K562 (cell line): Measurements from ENCODE around the gene RCE1. TPM values are rescaled to one million over a fixed set of nuclear protein-coding genes. Genes with fewer than 3 reads are reported as not detected.

Experiments
- ATAC-seq: fragments of 200-7000 bp; cut with Tn5 transposase; 3 replicates; pipeline ENCODE4 v1.9.1; 2020; ENCODE audit warnings: moderate library complexity
- BruUV-seq: library from RNA; stranded (reverse); fragments of 400-500 nt; replicated peaks from 2 replicates; lab custom pipeline; 2021; lab: Mats Ljungman, UMichigan
- CTCF ChIA-PET: fragments of 300-600 bp; formaldehyde crosslinking; extraction: SDS; loops from one replicate; lab custom pipeline; 2021; ENCODE audit warnings: low intra/inter-chr PET ratio; lab: Yijun Ruan, JAX
- POLR2A ChIA-PET: fragments of 300-600, 350-650 bp; sonication (Branson Sonifier 250); formaldehyde crosslinking; extraction: SDS; loops from one replicate; lab custom pipeline; 2021; ENCODE audit warnings: antibody characterized with exemption, inconsistent platforms; lab: Yijun Ruan, JAX
- DNase-seq, 4 experiments: peaks; one replicate each; pipeline versions ENCODE4 v3.0.0 to v3.0.0-alpha.2; 2011 to 2018; ENCODE audit warnings: low spot score in 3 of 4, mixed read lengths in 3 of 4; ENCODE audit errors: extremely low read depth in 1 of 4
- FAIRE-seq: peaks from 2 replicates; lab custom pipeline; 2011; peaks lifted over from hg19 to GRCh38; lab: Jason Lieb, UNC
- H2AFZ ChIP-seq: 2 replicates; pipeline ENCODE4 v1.6.0; 2011; ENCODE audit warnings: low read depth, low read length, control low read depth, inconsistent platforms
- H3K27ac ChIP-seq: fragments of 200-600 bp; 3 replicates; pipeline ENCODE4 v1.8.0; 2011; ENCODE audit warnings: low read depth, mild to moderate bottlenecking, control low read depth, inconsistent platforms, low read length, moderate library complexity, mixed read lengths; ENCODE audit errors: extremely low read depth
- H3K27me3 ChIP-seq, 2 experiments: fragments of 300-600 bp in 1 of 2; 2 replicates in 1 of 2; 3 replicates in 1 of 2; pipeline versions ENCODE4 v1.6.0 to v1.8.0; 2011; ENCODE audit warnings: inconsistent platforms in 2 of 2, low read length in 2 of 2, mild to moderate bottlenecking in 1 of 2, mixed read lengths in 1 of 2, moderate library complexity in 1 of 2; ENCODE audit not compliant: control insufficient read depth in 2 of 2, insufficient read depth in 2 of 2
- H3K36me3 ChIP-seq: fragments of 300-600 bp; 3 replicates; pipeline ENCODE4 v1.8.0; 2011; ENCODE audit warnings: mild to moderate bottlenecking, low read length, inconsistent platforms; ENCODE audit not compliant: control insufficient read depth, insufficient read depth
- H3K4me1 ChIP-seq, 2 experiments: fragments of 200-600 bp in 1 of 2; replicated peaks in 1 of 2; 2 replicates in 1 of 2; 3 replicates in 1 of 2; pipeline versions ENCODE4 v1.5.1 to v1.8.0; 2011; ENCODE audit warnings: inconsistent platforms in 2 of 2, low read length in 2 of 2, mild to moderate bottlenecking in 1 of 2, mixed read lengths in 1 of 2, moderate library complexity in 1 of 2; ENCODE audit not compliant: control insufficient read depth in 2 of 2, insufficient read depth in 2 of 2
- H3K4me2 ChIP-seq: 2 replicates; pipeline ENCODE4 v1.6.1; 2011; ENCODE audit warnings: low read length, control low read depth, inconsistent platforms, mixed read lengths; ENCODE audit not compliant: insufficient read depth
- H3K4me3 ChIP-seq: fragments of 200-600 bp; sonication (generic), shearing (Covaris generic); 2 replicates; pipeline ENCODE4 v1.5.1; 2016; ENCODE audit warnings: control low read depth, inconsistent platforms
- H3K79me2 ChIP-seq: fragments of 200-600 bp; 3 replicates; pipeline ENCODE4 v1.8.0; 2011; ENCODE audit warnings: low read length, inconsistent platforms; ENCODE audit not compliant: control insufficient read depth, insufficient read depth
- H3K9ac ChIP-seq, 2 experiments: 2 replicates each; pipeline versions ENCODE4 v1.6.0 to v1.6.1; 2011; ENCODE audit warnings: low read depth in 2 of 2, low read length in 2 of 2, control low read depth in 1 of 2, inconsistent platforms in 1 of 2, mild to moderate bottlenecking in 1 of 2, mixed read lengths in 1 of 2; ENCODE audit not compliant: insufficient read depth in 1 of 2
- H3K9me1 ChIP-seq: one replicate; pipeline ENCODE4 v1.6.0; 2011; ENCODE audit warnings: inconsistent platforms, mild to moderate bottlenecking, low read length, moderate library complexity; ENCODE audit not compliant: control insufficient read depth, insufficient read depth
- H3K9me3 ChIP-seq: replicated peaks from 2 replicates; pipeline ENCODE4 v1.5.1; 2011; ENCODE audit warnings: low read depth, low read length, inconsistent platforms; ENCODE audit not compliant: control insufficient read depth, insufficient read depth
- H4K20me1 ChIP-seq: replicated peaks from 2 replicates; pipeline ENCODE4 v1.6.1; 2011; ENCODE audit warnings: low read length, inconsistent platforms, mixed read lengths; ENCODE audit not compliant: control insufficient read depth, insufficient read depth
- CREM ChIP-seq: IDR thresholded peaks from 2 replicates; pipeline ENCODE4 v1.6.1; 2014; ENCODE audit warnings: antibody characterized with exemption, low read depth
- CTBP1 ChIP-seq: fragments of 450-650 bp; IDR thresholded peaks from 2 replicates; pipeline ENCODE4 v1.6.1; 2016; ENCODE audit warnings: borderline replicate concordance
- DPF2 ChIP-seq: fragments of 450-650 bp; IDR thresholded peaks from 2 replicates; pipeline ENCODE4 v1.6.1; 2016
- HOXB6 ChIP-seq: fragments of 250-450 bp; sonication (Bioruptor Pico); IDR thresholded peaks from 2 replicates; pipeline ENCODE4 v1.5.1; 2022; ENCODE audit warnings: mild to moderate bottlenecking, borderline replicate concordance
- KDM4B ChIP-seq, 2 experiments: fragments of 450-650 bp in 1 of 2; sonication (generic) in 1 of 2; IDR thresholded peaks; 2 replicates each; pipeline ENCODE4 v1.6.1; 2016 to 2017; ENCODE audit warnings: borderline replicate concordance in 2 of 2, antibody characterized with exemption in 1 of 2, low read depth in 1 of 2, mild to moderate bottlenecking in 1 of 2
- MBD1 ChIP-seq: fragments of 250-450 bp; sonication (Bioruptor Pico); IDR thresholded peaks from 2 replicates; pipeline ENCODE4 v1.8.0; 2022; ENCODE audit warnings: inconsistent platforms
- MBD2 ChIP-seq: sonication (generic); IDR thresholded peaks from 2 replicates; pipeline ENCODE4 v1.6.1; 2016; ENCODE audit warnings: low read depth, borderline replicate concordance
- MYNN ChIP-seq, 2 experiments: sonication (generic); formaldehyde crosslinking in 1 of 2; IDR thresholded peaks; 2 replicates each; pipeline versions ENCODE4 v1.5.0 to v1.6.1; 2016 to 2020; ENCODE audit warnings: antibody characterized with exemption in 1 of 2, missing genetic modification reagents in 1 of 2
- NFE2 ChIP-seq: IDR thresholded peaks from 2 replicates; pipeline ENCODE4 v1.6.1; 2014; ENCODE audit warnings: antibody characterized with exemption, low read depth
- POLR2AphosphoS2 ChIP-seq: IDR thresholded peaks from 2 replicates; pipeline ENCODE4 v1.6.1; 2012; ENCODE audit warnings: low read length, improper control_type of control experiment
- POLR2G ChIP-seq: fragments of 200-400 bp; formaldehyde crosslinking; IDR thresholded peaks from 2 replicates; pipeline ENCODE4 v1.6.1; 2017; ENCODE audit warnings: low read depth, mild to moderate bottlenecking, antibody characterized with exemption, low read length, moderate library complexity
- RBFOX2 ChIP-seq: fragments of 200-400 bp; formaldehyde crosslinking; IDR thresholded peaks from 2 replicates; pipeline ENCODE4 v1.6.1; 2017; ENCODE audit warnings: low read depth, mild to moderate bottlenecking, low read length, moderate library complexity
- SUPT5H ChIP-seq: fragments of 450-650 bp; IDR thresholded peaks from 2 replicates; pipeline ENCODE4 v1.6.1; 2016
- ZBTB7A ChIP-seq: IDR thresholded peaks from 2 replicates; pipeline ENCODE4 v1.6.1; 2011; ENCODE audit warnings: low read depth, mild to moderate bottlenecking, low read length, moderate library complexity, borderline replicate concordance; ENCODE audit not compliant: control insufficient read depth
- ZKSCAN8 ChIP-seq: fragments of 200-800 bp; sonication (Bioruptor generic); IDR thresholded peaks from 2 replicates; pipeline ENCODE4 v1.6.1; 2016; ENCODE audit warnings: missing genetic modification characterization, missing compliant biosample characterization
- ZNF561 ChIP-seq: fragments of 450-650 bp; formaldehyde crosslinking; conservative IDR thresholded peaks from 2 replicates; pipeline ENCODE4 v1.4.0; 2020; ENCODE audit warnings: mild to moderate bottlenecking, moderate library complexity
- ZNF717 ChIP-seq: fragments of 250-450 bp; sonication (Bioruptor Pico); IDR thresholded peaks from 2 replicates; pipeline ENCODE4 v1.5.0; 2021
- WGBS: fragments of 100-300 bp; shearing (Covaris generic); methylation state at CpG from one replicate; pipeline ENCODE4 v1.1.6; 2016; ENCODE audit warnings: low coverage, mixed read lengths; ENCODE audit not compliant: insufficient coverage; ENCODE audit errors: missing lambda C conversion rate; 5-methylcytosine and 5-hydroxymethylcytosine counted together
- in situ Hi-C: fragments of 300-500 bp; cut with MboI; formaldehyde crosslinking; loops from 4 replicates; pipeline ENCODE4 v1.15.0; 2018; ENCODE audit warnings: inconsistent platforms, mixed read lengths
- intact Hi-C: fragments of 100-400 bp; cut with micrococcal nuclease; formaldehyde crosslinking; loops from 2 replicates; pipeline ENCODE4 v1.14.2; 2022
- polyA plus RNA-seq, 8 experiments: library from polyadenylated mRNA; depleted of rRNA in 4 of 8; stranded (reverse) in 5 of 8; unstranded in 3 of 8; fragments of >200 nt; fragmentation: Nextera tagmentation in 2 of 8; fragmentation: Illumina TruSeq in 1 of 8; extraction: Ambion mirVana in 2 of 8; extraction: Trizol in 1 of 8; gene quantifications; 2 replicates each; pipeline versions ENCODE4 v1.2.1 to v1.2.3, GENCODE V29; 2011 to 2014; ENCODE audit warnings: inconsistent platforms in 1 of 8, missing spikeins in 1 of 8
- total RNA-seq, 7 experiments: library from RNA; depleted of rRNA in 6 of 7; stranded (reverse); fragments of >200 nt in 6 of 7; fragmentation: Illumina TruSeq in 2 of 7; extraction: Trizol in 2 of 7; gene quantifications; 2 replicates each; pipeline versions ENCODE4 v1.2.1 to v1.2.3, GENCODE V29; 2011 to 2021; ENCODE audit warnings: low replicate concordance in 1 of 7
- TF ChIP-seq, protein P1 (sequence below), 2 experiments: fragments of 450-650 bp; IDR thresholded peaks; 2 replicates each; pipeline ENCODE4 v1.6.1; 2018; ENCODE audit warnings: mild to moderate bottlenecking in 2 of 2, low read depth in 1 of 2; ENCODE audit not compliant: partially characterized antibody in 2 of 2

The RCE1 gene
- total and polyA plus RNA-seq, 9 of the 15 experiments (the other 6 are each of a cell fraction or from before 2014, with no cell fraction given), result 0.75 to 41.5 (median 15.1) TPM

- Histone ChIP-seq H3K79me2 (peaks cover 30% of the 10 kb centered on the region), H3K4me3 (no peak overlapping the region), H3K27ac (no peak overlapping the region), H3K9me1 (no peaks in the 10 kb centered on the region), H4K20me1 (no peaks in the 10 kb centered on the region), H3K27me3 (no peaks in the 10 kb centered on the region), H3K9ac (0 out of 4 replicates have a peak overlapping the region, but pooled peaks of 1 of the 2 experiments have one; percentile 16), H3K36me3 (peaks cover 58% of the 10 kb centered on the region; the same call in 2 of the 3 replicates), H3K4me1 (peaks cover 9 to 47% of the 10 kb centered on the region in 2 experiments; a peak in 4 of 5 replicates), H2AFZ (no peak overlapping the region), H3K4me2 (no peak overlapping the region), H3K9me3 (no peaks in the 10 kb centered on the region)
- ChIA-PET CTCF (no interaction called here), POLR2A (no interaction called here)
- DNase-seq, result no peak
- intact Hi-C loops (no loop called here), in situ Hi-C loops (no loop called here)
- WGBS, result 80% methylated on average over 12 of the region's 14 CpGs
- no peak for ATAC-seq
- FAIRE-seq, result no peak
- no TSS peak for BruUV-seq
- TF ChIP-seq MBD1 (no peak), NFE2 (no peak), ZBTB7A (no peak), RBFOX2 (peak; percentile 34; the same call in 1 of the 2 replicates), ZNF561 (CRISPR knock-in tag) (no peak), HOXB6 (CRISPR knock-in tag) (no peak), SUPT5H (peak; percentile 28), CREM (no peak), MYNN (IDR thresholded peaks at IDR 0.05) (0 out of 2 replicates have a peak, but pooled peaks have one; percentile 15), MYNN (CRISPR knock-in tag; IDR thresholded peaks at IDR 0.05) (no peak), DPF2 (no peak), CTBP1 (no peak), KDM4B (IDR thresholded peaks at IDR 0.05; ENCODE audit: borderline replicate concordance in 2 of 2, low read depth in 1 of 2) (no peak), POLR2AphosphoS2 (0 out of 2 replicates have a peak, but pooled peaks have one; percentile 67), ZKSCAN8 (no peak), POLR2G (peak; percentile 63), MBD2 (no peak), ZNF717 (no peak)
- TF ChIP-seq, protein P1, sequence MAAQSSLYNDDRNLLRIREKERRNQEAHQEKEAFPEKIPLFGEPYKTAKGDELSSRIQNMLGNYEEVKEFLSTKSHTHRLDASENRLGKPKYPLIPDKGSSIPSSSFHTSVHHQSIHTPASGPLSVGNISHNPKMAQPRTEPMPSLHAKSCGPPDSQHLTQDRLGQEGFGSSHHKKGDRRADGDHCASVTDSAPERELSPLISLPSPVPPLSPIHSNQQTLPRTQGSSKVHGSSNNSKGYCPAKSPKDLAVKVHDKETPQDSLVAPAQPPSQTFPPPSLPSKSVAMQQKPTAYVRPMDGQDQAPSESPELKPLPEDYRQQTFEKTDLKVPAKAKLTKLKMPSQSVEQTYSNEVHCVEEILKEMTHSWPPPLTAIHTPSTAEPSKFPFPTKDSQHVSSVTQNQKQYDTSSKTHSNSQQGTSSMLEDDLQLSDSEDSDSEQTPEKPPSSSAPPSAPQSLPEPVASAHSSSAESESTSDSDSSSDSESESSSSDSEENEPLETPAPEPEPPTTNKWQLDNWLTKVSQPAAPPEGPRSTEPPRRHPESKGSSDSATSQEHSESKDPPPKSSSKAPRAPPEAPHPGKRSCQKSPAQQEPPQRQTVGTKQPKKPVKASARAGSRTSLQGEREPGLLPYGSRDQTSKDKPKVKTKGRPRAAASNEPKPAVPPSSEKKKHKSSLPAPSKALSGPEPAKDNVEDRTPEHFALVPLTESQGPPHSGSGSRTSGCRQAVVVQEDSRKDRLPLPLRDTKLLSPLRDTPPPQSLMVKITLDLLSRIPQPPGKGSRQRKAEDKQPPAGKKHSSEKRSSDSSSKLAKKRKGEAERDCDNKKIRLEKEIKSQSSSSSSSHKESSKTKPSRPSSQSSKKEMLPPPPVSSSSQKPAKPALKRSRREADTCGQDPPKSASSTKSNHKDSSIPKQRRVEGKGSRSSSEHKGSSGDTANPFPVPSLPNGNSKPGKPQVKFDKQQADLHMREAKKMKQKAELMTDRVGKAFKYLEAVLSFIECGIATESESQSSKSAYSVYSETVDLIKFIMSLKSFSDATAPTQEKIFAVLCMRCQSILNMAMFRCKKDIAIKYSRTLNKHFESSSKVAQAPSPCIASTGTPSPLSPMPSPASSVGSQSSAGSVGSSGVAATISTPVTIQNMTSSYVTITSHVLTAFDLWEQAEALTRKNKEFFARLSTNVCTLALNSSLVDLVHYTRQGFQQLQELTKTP (IDR thresholded peaks at IDR 0.05; ENCODE audit: low read depth in 1 of 2, partially characterized antibody in 2 of 2), result no peak
These were observed 4.4 kb downstream of the RCE1 start for GRCh38 chr11:66847461-66848232.
